ENCODE measurements around the gene PMVK. TPM values are rescaled to one million over a fixed set of nuclear protein-coding genes. Genes with fewer than 3 reads are reported as not detected.

Gene PMVK
- total and polyA plus RNA-seq, 2 of the 4 experiments (the other 2 are of a cell fraction) = 9.0 to 28.1 TPM

DNA sequence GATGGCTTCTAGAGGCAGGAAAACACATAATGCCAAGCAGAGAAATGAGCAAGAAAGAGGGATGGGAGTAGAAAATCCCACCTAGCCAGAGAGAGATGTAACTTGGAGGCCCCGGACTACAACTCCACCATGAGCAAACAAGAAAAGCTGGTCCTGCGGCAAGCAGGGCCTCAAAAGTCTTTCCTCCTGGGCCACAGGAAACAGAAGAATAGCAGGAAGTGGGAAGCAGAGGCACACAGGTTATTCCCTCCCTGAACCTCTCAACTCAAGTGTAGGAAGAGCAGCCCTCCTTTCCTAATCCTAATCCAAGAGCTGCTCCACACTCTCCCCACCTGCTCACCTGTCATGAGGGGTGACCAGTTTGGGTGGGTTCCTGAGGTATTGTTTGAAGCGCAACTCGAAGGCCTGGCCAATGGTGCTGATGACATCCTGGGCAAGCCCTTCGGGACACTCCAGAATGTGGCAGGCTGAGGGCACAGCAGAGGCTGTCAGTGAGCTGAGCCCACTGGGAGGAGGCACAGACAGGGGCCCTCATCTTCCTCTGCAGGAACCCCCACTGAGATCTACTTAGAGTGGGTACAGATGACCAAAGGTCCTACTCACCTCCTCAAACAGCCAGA, 30.9 kb upstream of the PMVK start:
- Histone ChIP-seq H2AK5ac (ENCODE audit: low read depth, low read length) (0 out of 2 replicates have a peak overlapping the region, but pooled peaks have one; percentile 3), H2AK9ac (replicated peaks; ENCODE audit: low read depth, low read length, poor library complexity) (peak overlapping the region; percentile 25), H4K8ac (ENCODE audit: low read depth in 2 of 2, low read length in 2 of 2) (no peak overlapping the region), H3K27ac (ENCODE audit: insufficient read depth, low read length) (no peak overlapping the region), H2BK120ac (ENCODE audit: low read depth, low read length) (no peak overlapping the region), H4K20me1 (ENCODE audit: insufficient read depth, low read length) (peaks cover 47% of the 10 kb centered on the region), H4K91ac (ENCODE audit: insufficient read depth, low read depth, low read length) (no peak overlapping the region), H3K4me1 (ENCODE audit: control insufficient read depth, insufficient read depth, low read length) (peaks cover 15% of the 10 kb centered on the region), H3K9me3 (ENCODE audit: control insufficient read depth, insufficient read depth, low read length) (no peaks in the 10 kb centered on the region), H3K18ac (ENCODE audit: low read depth, low read length) (no peak overlapping the region), H2BK20ac (ENCODE audit: low read depth, low read length) (no peak overlapping the region), H3K4me3 (ENCODE audit: insufficient read depth, low read depth, low read length) (no peak overlapping the region), H3K27me3 (ENCODE audit: control insufficient read depth, insufficient read depth, low read length) (no peaks in the 10 kb centered on the region), H2AFZ (replicated peaks; ENCODE audit: low read length, poor library complexity) (no peak overlapping the region), H3K9ac (ENCODE audit: low read depth, low read length) (0 out of 2 replicates have a peak overlapping the region, but pooled peaks have one; percentile 6), H3K79me1 (ENCODE audit: low read depth in 1 of 2, low read length in 2 of 2) (peaks cover 25 to 81% of the 10 kb centered on the region in 2 experiments), H3K23ac (ENCODE audit: low read depth, low read length) (no peak overlapping the region), H3K4ac (ENCODE audit: low read depth, low read length) (no peak overlapping the region), H3K14ac (replicated peaks; ENCODE audit: low read depth, low read length) (no peak overlapping the region), H3K56ac (ENCODE audit: extremely low read depth, insufficient read depth, low read length) (no peak overlapping the region; the same call in 1 of the 2 replicates), H3K9me1 (ENCODE audit: insufficient read depth, low read length) (peaks cover 7% of the 10 kb centered on the region), H3K4me2 (ENCODE audit: low read depth, low read length) (no peak overlapping the region; the same call in 1 of the 2 replicates), H3K36me3 (ENCODE audit: control insufficient read depth, insufficient read depth, low read length) (peaks cover 54% of the 10 kb centered on the region), H2BK5ac (ENCODE audit: low read depth, low read length, poor library complexity, severe bottlenecking) (no peak overlapping the region), H2BK15ac (ENCODE audit: low read depth, low read length) (no peak overlapping the region), H4K5ac (ENCODE audit: low read depth, low read length) (no peak overlapping the region)
- WGBS, 2 experiments (ENCODE audit: extremely low coverage in 2 of 2, insufficient read length in 1 of 2) = 94% methylated on average over 3 of the region's 5 CpGs; no CpG with 5 or more reads in 1 of the 2 experiments
- ATAC-seq (ENCODE audit: low read depth) (no peak), DNase-seq (no peak)
- ChIA-PET POLR2A (ENCODE audit: unreplicated experiment) (no interaction called here), CTCF (no interaction called here)
- in situ Hi-C loops (cut with MboI; ENCODE audit: low sequenced_read_pairs) (no loop called here), dilution Hi-C loops (cut with HindIII; ENCODE audit: low sequenced_read_pairs, unreplicated experiment) (no loop called here), intact Hi-C loops (cut with micrococcal nuclease) (no loop called here)
- TF ChIP-seq RFX5 (IDR thresholded peaks at IDR 0.05; ENCODE audit: low read depth, low read length) (no peak), POLR2A (IDR thresholded peaks at IDR 0.05; ENCODE audit: low read depth, low read length) (no peak), SMC3 (IDR thresholded peaks at IDR 0.05; ENCODE audit: low read depth, low read length) (no peak), CHD1 (IDR thresholded peaks at IDR 0.05; ENCODE audit: low read depth, low read length) (no peak), ELK1 (IDR thresholded peaks at IDR 0.05; ENCODE audit: borderline replicate concordance, low read depth, low read length) (no peak), BHLHE40 (IDR thresholded peaks at IDR 0.05; ENCODE audit: low read depth, low read length) (no peak), RAD21 (IDR thresholded peaks at IDR 0.05; ENCODE audit: low read length) (no peak), MAFK (IDR thresholded peaks at IDR 0.05; ENCODE audit: low read depth, low read length) (no peak), FOS (IDR thresholded peaks at IDR 0.05; ENCODE audit: low read depth, low read length) (no peak), MAZ (IDR thresholded peaks at IDR 0.05; ENCODE audit: borderline replicate concordance, low read depth, low read length) (no peak), NFE2L2 (IDR thresholded peaks at IDR 0.05; ENCODE audit: low read depth, low read length) (no peak), MXI1 (IDR thresholded peaks at IDR 0.05; ENCODE audit: borderline replicate concordance, low read depth, low read length) (no peak), CEBPB (IDR thresholded peaks at IDR 0.05; ENCODE audit: low read depth, low read length) (no peak)
- TF ChIP-seq, protein P1, sequence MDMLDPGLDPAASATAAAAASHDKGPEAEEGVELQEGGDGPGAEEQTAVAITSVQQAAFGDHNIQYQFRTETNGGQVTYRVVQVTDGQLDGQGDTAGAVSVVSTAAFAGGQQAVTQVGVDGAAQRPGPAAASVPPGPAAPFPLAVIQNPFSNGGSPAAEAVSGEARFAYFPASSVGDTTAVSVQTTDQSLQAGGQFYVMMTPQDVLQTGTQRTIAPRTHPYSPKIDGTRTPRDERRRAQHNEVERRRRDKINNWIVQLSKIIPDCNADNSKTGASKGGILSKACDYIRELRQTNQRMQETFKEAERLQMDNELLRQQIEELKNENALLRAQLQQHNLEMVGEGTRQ (IDR thresholded peaks at IDR 0.05; ENCODE audit: low read depth, low read length) = no peak
- TF ChIP-seq, protein P2, sequence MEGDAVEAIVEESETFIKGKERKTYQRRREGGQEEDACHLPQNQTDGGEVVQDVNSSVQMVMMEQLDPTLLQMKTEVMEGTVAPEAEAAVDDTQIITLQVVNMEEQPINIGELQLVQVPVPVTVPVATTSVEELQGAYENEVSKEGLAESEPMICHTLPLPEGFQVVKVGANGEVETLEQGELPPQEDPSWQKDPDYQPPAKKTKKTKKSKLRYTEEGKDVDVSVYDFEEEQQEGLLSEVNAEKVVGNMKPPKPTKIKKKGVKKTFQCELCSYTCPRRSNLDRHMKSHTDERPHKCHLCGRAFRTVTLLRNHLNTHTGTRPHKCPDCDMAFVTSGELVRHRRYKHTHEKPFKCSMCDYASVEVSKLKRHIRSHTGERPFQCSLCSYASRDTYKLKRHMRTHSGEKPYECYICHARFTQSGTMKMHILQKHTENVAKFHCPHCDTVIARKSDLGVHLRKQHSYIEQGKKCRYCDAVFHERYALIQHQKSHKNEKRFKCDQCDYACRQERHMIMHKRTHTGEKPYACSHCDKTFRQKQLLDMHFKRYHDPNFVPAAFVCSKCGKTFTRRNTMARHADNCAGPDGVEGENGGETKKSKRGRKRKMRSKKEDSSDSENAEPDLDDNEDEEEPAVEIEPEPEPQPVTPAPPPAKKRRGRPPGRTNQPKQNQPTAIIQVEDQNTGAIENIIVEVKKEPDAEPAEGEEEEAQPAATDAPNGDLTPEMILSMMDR (conservative IDR thresholded peaks at IDR 0.05; ENCODE audit: low read depth, low read length) = no peak
- no TSS peak for BruUV-seq (replicated peaks)

All from IMR-90 (cell line).